Putamen (tissue), 1 donor: ENCODE data around the gene TAF3.

ENCODE experiments used
- DNase-seq: peaks from one replicate; pipeline ENCODE4 v3.0.0-alpha.2; 2016; ENCODE audit warnings: low spot score

Gene TAF3

DNA sequence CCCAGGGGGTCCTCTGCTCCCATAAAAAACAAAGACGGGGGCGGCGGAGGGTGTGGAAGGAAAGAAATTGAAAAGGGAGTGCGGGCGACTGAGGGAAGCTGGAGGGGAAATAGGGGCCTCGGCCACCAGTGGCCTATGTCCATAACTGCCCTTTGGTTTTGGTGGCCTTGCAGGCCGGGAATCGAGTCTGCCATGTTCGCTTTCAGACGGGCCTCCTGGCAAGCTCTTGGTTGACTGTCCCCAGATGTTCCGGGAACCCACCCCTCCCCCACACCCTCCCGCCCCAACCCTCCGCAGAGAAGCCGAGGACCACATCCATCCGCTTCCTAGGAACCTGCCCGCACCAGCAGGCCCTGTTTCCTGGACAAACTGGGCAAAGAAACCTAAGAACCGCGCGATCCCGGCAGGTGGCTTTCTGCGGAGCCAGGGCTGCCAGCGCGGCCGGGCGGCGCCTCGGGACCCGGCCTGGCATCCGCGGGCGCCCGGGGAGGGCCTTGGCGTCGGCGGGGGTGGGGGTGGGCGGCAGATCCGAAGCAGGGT lies 216.2 kb downstream of the TAF3 start:
- no peak for DNase-seq

DNA sequence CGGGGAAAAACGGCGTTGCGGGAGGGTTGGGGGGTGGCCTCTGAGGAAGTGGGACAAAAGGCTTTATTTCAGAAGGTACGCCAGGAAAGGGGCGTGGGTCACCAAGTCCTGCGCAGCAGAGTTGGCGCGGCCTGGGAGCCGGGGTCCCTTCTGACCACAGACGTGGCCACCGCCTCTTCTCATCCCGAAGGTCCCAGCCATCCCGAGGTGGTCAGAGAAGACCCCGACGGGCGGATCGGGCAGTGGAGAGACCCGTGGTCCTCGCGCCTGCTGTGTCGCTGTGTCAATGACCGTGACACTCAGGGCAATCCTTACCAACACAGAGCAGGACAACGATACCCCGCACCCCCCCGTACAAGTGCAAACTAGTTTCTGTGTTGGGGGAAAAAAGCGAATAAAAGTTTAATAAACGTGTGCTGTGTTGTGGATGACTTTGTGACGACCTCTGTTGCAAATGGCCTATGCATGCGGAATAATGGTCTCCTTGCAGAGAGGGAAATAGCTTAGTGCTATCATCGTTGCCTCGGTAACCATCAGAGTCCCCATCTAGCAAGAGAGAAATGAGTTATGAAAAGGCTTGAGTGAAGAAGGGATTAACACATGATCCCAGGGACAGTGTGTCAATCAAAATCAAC lies 216.8 kb downstream of the TAF3 start:
- no peak for DNase-seq

DNA sequence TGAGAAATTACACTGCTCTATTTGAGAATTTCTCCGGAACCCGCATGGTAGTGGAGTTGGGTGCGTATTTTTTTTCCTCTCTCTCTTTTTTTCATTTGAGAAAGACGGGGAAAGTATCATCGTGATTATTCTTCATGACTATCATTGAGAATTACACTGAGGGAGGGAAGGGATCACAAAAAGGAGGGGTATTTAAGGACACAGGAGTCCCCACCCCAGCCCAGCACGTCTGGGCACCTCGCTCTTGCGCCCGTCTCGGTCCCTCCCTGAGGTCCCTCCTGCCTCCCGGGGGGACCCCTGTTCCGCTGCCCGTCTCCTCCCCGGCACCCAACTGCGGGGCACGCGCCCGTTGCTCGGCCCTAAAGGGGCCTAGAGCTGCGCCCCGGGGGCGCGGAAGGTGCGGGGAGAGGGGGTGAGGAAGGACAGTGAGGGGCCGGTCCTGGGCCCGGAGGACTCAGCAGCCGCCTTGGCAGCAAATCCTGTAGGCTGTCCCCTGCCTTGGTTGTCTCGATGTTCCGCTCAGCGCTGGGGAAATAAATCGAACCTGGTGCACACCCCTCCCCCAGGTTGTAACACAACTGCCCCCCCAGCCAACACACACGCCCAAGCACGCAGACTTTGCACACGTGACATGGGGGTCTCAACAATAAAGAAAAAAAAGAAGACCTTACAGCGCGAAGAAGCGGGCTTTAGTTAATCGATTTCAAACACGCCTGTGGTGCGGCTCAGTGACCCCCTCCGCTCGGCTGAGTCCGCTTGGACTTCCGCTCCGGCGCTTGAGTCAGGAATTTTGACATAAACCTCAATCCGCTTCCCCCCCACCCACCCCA lies 217.6 kb downstream of the TAF3 start:
- DNase-seq = no peak

- DNase-seq = no peak
Measured at GRCh38 chr10:8036506-8037198, 218.3 kb downstream of the TAF3 start.

DNA sequence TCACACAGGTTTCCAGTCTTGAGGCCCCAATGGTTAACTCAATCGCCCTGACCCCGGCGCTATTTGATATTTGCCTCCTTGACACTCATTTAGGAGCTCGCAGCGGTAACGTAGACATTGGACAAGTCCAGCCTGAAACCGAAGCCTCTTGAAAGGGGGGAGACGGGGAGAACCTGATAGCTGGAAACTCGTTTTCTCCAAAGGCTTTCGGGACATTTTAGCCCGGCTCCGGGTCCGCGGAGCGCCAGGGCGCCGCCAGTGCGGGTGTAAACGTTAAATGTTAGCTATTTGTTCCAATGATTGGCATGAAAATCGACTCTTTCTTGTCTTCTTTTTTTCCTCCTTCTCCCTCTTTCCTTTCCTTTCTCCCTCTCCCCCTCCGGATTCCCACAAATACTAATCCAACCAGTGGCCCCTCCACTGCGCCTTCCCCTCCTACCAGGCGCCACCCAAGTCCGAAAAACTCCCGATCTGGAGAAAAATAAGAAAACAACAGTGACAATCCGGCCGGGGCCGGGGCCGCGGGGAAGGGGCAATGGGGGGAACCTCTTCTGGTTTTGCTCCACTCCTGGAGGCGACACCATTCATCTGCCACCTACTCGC lies 219.0 kb downstream of the TAF3 start:
- no peak for DNase-seq

GRCh38 chr10:8037941-8038894 lies 219.9 kb downstream of the TAF3 start:
- DNase-seq = no peak

DNA sequence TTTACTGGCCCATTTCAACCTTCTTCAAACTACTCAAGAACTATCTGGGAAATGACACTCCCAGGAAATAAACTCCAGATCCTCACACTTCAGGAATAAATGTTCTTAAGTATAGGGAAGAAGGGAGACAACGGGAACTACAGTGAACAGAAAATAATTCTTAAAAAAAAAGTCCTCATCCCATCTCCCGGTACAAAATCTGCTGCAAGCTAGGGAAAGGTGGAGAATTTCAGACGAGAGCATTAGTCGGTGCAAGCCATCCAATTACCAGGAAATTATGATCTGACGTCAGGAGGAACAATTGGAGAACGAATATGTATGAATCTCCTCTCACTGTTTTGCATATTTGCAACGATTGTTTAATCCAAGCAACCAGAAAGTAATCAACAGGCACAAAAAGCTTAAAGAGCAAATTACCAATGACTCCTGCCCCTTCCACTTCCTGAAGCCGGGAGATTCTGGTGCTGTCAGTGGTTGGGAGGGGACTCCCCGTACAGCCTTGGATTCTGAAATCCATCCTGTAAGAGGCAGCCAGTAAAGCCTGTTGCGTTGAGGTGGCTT lies 221.1 kb downstream of the TAF3 start:
- no peak for DNase-seq

- DNase-seq = no peak
Measured at GRCh38 chr10:8040651-8041050, 222.3 kb downstream of the TAF3 start.

- no peak for DNase-seq
Measured at GRCh38 chr10:8041284-8041991, 223.1 kb downstream of the TAF3 start.

DNA sequence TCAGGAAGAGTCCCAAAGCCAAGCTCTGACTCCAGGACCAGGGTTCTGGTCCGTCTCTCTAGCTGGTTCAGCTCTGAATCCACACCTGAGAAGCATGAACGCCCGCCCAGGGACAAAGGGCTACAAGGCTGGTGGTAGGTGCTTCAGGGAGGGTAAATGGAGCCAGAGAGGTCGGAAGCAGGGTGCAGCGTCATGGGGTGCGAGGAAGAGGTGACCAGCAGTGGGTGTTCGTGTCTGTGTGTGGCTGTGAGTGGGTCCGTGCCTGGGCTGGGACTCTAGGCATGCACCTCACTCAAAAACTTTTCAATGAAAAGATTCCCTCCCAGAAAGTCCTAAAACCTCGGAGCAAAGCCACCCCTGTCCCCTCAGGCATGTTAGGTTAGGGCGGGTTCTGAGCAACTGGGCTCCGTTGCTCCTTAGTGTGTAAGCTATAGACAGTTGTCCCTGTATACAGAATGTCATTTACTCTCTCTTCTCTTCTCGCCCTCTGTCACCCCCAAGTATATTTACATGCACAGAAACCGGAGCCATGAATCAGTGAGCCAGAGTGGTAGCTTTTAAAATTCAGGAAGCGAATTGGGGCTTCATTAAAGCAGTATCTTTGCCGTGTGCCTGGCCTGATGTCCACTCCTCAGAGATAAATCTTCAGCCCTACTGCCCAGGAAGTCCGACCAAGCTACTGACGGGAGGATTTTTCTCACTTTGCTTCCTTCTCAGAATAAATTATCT lies 223.9 kb downstream of the TAF3 start:
- DNase-seq = no peak

DNA sequence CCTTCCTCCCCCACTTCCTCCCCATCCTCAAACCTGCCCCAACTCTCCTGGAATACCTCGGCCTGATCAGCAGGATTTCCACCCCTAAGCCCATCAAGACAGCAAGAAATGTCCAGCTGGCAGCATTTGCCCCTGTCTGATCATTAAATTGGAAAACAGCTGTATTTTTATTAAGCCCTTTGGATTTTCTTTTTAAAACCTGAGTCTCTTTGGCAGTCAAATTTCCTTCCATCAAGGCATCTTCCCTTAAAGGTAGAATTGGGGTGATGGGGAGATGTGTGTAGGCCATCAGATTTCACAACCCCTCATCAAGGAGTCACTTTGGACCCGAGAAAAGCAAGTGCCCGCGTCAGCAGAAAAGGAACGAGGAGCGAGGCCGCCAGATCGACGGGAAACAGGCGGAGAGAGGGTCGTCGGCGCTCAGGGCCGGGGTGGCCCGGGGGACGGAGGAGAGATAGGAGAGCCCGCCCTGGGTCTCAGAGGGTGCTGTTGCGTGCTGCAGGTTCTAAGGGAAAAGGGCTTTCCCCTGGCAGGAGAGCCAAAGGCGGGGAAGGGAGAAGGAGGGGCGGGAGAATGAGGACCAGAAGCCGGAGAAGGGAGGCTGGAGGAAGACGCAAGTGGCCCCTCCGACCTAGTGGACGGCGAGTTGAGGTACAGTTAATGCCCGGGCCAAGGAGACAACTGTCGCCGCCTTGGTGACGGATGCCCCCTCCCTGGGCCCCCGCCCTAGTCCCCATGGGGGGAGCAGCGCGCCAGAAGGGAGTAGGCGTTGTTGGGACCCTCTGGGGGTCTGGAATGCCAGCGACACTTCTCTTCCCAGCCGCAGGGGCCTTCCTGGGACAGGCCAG lies 224.6 kb downstream of the TAF3 start:
- DNase-seq = no peak

GRCh38 chr10:8043569-8044306 lies 225.4 kb downstream of the TAF3 start:
- no peak for DNase-seq

GRCh38 chr10:8044331-8044907 lies 226.1 kb downstream of the TAF3 start:
- DNase-seq = no peak

DNA sequence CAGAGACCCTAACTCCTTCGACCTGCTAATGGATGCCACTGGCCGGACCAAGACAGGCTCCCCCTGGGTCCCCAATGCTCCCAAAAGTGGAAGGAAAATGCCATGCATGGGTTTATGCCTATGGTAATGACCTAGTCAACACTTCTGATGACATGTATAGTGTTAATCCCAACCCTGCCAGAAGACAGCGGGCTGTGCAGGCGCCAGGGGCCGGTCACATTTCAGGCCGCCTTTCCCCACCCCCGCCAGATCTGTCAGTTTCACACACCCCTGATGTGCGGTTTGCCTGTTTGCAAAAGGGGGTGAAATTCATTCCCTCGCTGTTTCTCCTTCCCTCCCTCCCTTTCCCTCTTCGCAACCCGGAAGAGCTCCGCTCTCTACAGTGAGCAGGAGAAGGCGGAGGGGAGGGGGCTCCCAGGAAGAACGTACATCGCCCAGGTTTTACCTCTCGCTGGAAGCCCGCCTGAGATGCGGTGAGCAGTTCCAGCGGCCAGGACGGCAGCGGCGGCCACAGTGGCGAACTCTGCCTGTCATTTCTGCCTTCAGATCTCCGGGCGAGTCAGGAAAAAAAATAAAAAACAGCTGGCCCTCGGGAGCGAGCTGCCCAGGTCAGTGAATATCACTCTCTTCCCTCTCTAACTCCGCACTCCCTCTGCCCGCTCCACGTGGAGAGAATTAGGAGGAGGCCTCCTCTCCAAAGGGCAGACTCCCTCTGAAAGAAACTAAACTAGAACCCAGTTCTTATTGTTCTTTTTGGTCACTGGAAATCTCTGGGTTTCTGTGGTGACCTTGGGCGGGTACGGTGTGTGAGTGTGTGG lies 226.8 kb downstream of the TAF3 start:
- no peak for DNase-seq

GRCh38 chr10:8045726-8046494 lies 227.6 kb downstream of the TAF3 start:
- DNase-seq = no peak
